ENCODE data around the gene LRMDA.

DNA sequence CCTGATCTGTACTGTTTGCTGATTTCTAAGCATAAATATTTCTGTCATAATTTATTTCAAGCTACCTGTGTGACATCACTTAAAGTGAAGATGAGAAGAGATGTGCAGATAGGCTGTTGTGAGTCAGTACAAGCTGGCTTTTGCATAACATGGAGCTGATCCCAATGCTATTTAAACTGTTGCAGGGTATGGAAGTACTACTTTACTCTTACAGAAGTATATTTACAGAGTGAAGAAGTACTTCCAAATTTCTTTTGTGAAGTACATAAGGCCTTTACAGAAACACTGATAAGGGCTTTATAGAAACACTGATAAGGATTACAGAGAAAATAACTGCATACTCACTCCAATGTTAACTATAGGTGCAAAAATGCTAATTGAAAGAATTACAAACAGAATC, 911.6 kb downstream of the LRMDA start:
- TF ChIP-seq, protein P1, sequence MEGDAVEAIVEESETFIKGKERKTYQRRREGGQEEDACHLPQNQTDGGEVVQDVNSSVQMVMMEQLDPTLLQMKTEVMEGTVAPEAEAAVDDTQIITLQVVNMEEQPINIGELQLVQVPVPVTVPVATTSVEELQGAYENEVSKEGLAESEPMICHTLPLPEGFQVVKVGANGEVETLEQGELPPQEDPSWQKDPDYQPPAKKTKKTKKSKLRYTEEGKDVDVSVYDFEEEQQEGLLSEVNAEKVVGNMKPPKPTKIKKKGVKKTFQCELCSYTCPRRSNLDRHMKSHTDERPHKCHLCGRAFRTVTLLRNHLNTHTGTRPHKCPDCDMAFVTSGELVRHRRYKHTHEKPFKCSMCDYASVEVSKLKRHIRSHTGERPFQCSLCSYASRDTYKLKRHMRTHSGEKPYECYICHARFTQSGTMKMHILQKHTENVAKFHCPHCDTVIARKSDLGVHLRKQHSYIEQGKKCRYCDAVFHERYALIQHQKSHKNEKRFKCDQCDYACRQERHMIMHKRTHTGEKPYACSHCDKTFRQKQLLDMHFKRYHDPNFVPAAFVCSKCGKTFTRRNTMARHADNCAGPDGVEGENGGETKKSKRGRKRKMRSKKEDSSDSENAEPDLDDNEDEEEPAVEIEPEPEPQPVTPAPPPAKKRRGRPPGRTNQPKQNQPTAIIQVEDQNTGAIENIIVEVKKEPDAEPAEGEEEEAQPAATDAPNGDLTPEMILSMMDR (tag by site-specific recombination; IDR thresholded peaks at IDR 0.05) = no peak
- TF ChIP-seq ZNF747 (tag by site-specific recombination; IDR thresholded peaks at IDR 0.05) (no peak), SALL2 (tag by site-specific recombination; IDR thresholded peaks at IDR 0.05; ENCODE audit: borderline replicate concordance) (no peak), KLF10 (tag by site-specific recombination; IDR thresholded peaks at IDR 0.05) (no peak), ZFP37 (tag by site-specific recombination; IDR thresholded peaks at IDR 0.05) (no peak), GLI4 (tag by site-specific recombination; IDR thresholded peaks at IDR 0.05) (no peak), ZBTB7A (tag by site-specific recombination; IDR thresholded peaks at IDR 0.05; ENCODE audit: low read depth) (no peak), ZNF394 (tag by site-specific recombination; IDR thresholded peaks at IDR 0.05; ENCODE audit: borderline replicate concordance) (no peak), SETDB1 (IDR thresholded peaks at IDR 0.05; ENCODE audit: insufficient read length, low read length) (no peak)
- TF ChIP-seq, protein P2, sequence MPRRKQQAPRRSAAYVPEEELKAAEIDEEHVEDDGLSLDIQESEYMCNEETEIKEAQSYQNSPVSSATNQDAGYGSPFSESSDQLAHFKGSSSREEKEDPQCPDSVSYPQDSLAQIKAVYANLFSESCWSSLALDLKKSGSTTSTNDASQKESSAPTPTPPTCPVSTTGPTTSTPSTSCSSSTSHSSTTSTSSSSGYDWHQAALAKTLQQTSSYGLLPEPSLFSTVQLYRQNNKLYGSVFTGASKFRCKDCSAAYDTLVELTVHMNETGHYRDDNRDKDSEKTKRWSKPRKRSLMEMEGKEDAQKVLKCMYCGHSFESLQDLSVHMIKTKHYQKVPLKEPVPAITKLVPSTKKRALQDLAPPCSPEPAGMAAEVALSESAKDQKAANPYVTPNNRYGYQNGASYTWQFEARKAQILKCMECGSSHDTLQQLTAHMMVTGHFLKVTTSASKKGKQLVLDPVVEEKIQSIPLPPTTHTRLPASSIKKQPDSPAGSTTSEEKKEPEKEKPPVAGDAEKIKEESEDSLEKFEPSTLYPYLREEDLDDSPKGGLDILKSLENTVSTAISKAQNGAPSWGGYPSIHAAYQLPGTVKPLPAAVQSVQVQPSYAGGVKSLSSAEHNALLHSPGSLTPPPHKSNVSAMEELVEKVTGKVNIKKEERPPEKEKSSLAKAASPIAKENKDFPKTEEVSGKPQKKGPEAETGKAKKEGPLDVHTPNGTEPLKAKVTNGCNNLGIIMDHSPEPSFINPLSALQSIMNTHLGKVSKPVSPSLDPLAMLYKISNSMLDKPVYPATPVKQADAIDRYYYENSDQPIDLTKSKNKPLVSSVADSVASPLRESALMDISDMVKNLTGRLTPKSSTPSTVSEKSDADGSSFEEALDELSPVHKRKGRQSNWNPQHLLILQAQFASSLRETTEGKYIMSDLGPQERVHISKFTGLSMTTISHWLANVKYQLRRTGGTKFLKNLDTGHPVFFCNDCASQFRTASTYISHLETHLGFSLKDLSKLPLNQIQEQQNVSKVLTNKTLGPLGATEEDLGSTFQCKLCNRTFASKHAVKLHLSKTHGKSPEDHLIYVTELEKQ (tag by site-specific recombination; IDR thresholded peaks at IDR 0.05; ENCODE audit: borderline replicate concordance) = no peak
